ENCODE results near the gene FILIP1.

- no peak for TF ChIP-seq ZFP36 (IDR thresholded peaks at IDR 0.05; ENCODE audit: borderline replicate concordance, partially characterized antibody)
- no peak for TF ChIP-seq CTCF (IDR thresholded peaks at IDR 0.05)
- TF ChIP-seq POLR2A (IDR thresholded peaks at IDR 0.05; ENCODE audit: low read length): no peak
- no peak for TF ChIP-seq REST (IDR thresholded peaks at IDR 0.05)
- no peak for TF ChIP-seq CHD4 (IDR thresholded peaks at IDR 0.05; ENCODE audit: borderline replicate concordance)
- TF ChIP-seq EP300 (IDR thresholded peaks at IDR 0.05): no peak
- TF ChIP-seq CHD2 (IDR thresholded peaks at IDR 0.05; ENCODE audit: low read length, partially characterized antibody): no peak
- no peak for TF ChIP-seq PBX3 (IDR thresholded peaks at IDR 0.05)
- TF ChIP-seq HOXA7 (CRISPR knock-in tag; IDR thresholded peaks at IDR 0.05): no peak
- no peak for TF ChIP-seq MAX (IDR thresholded peaks at IDR 0.05)
- TF ChIP-seq RAD21 (conservative IDR thresholded peaks at IDR 0.05 in 1 of 2, IDR thresholded peaks at IDR 0.05 in 1 of 2): no peak
- TF ChIP-seq KDM5A (IDR thresholded peaks at IDR 0.05): no peak
These were observed 71.5 kb downstream of the FILIP1 start for GRCh38 chr6:75422024-75422639.

Data from A549 (cell line).